SK-N-SH (cell line): ENCODE measurements around the gene TTC9B. TPM values are rescaled to one million over a fixed set of nuclear protein-coding genes. Genes with fewer than 3 reads are reported as not detected.

Source experiments
- CTCF ChIA-PET: fragments of 300-600, 350-600 bp; formaldehyde crosslinking; extraction: SDS; loops from one replicate; lab custom pipeline; 2021; lab: Yijun Ruan, JAX
- POLR2A ChIA-PET: fragments of 350-600 bp; sonication (Branson Sonifier 250); formaldehyde crosslinking; extraction: SDS; loops from one replicate; lab custom pipeline; 2020; ENCODE audit warnings: antibody characterized with exemption, inconsistent platforms; lab: Yijun Ruan, JAX
- DNase-seq: peaks from one replicate; pipeline ENCODE4 v3.0.0; 2012
- H2AFZ ChIP-seq: fragments of 200-600 bp; sonication (generic); 2 replicates; pipeline ENCODE4 v1.8.1; 2016; ENCODE audit warnings: antibody characterized with exemption, mild to moderate bottlenecking, low read depth
- H3F3A ChIP-seq: fragments of 200-600 bp; sonication (generic); replicated peaks from 2 replicates; pipeline ENCODE3; 2016; ENCODE audit warnings: antibody characterized with exemption, mild to moderate bottlenecking; ENCODE audit not compliant: insufficient read depth
- H3K27ac ChIP-seq, 2 experiments: fragments of 200-500 bp in 1 of 2; fragments of 200-600 bp in 1 of 2; sonication (Bioruptor generic) in 1 of 2; sonication (generic), shearing (Covaris generic) in 1 of 2; 2 replicates each; pipeline versions ENCODE4 v1.5.1 to v1.6.1; 2014 to 2016; ENCODE audit warnings: low read depth in 2 of 2, inconsistent platforms in 1 of 2, low read length in 1 of 2, mild to moderate bottlenecking in 1 of 2, mixed read lengths in 1 of 2
- H3K27me3 ChIP-seq: fragments of 200-600 bp; sonication (generic), shearing (Covaris generic); 2 replicates; pipeline ENCODE4 v1.6.1; 2016; ENCODE audit warnings: mixed run types; ENCODE audit not compliant: insufficient read depth
- H3K36me3 ChIP-seq, 2 experiments: fragments of 200-500 bp in 1 of 2; fragments of 200-600 bp in 1 of 2; sonication (Bioruptor generic) in 1 of 2; sonication (generic) in 1 of 2; replicated peaks in 1 of 2; 2 replicates each; pipeline versions ENCODE3 to v1.5.1; 2014 to 2016; ENCODE audit warnings: low read length in 1 of 2, mild to moderate bottlenecking in 1 of 2; ENCODE audit not compliant: insufficient read depth in 2 of 2, control insufficient read depth in 1 of 2
- H3K4me1 ChIP-seq, 2 experiments: fragments of 200-500 bp in 1 of 2; fragments of 200-600 bp in 1 of 2; sonication (Bioruptor generic) in 1 of 2; sonication (generic), shearing (Covaris generic) in 1 of 2; 2 replicates each; pipeline versions ENCODE4 v1.5.1 to v1.6.1; 2014 to 2016; ENCODE audit warnings: low read depth in 1 of 2, low read length in 1 of 2, mixed run types in 1 of 2; ENCODE audit not compliant: insufficient read depth in 2 of 2, control insufficient read depth in 1 of 2
- H3K4me2 ChIP-seq: fragments of 200-600 bp; sonication (generic), shearing (Covaris generic); 2 replicates; pipeline ENCODE4 v1.6.1; 2017; ENCODE audit warnings: mixed run types
- H3K4me3 ChIP-seq, 2 experiments: fragments of 200-500 bp in 1 of 2; fragments of 200-600 bp in 1 of 2; sonication (Bioruptor generic) in 1 of 2; sonication (generic), shearing (Covaris generic) in 1 of 2; 2 replicates each; pipeline versions ENCODE4 v1.5.1 to v1.8.1; 2014 to 2016; ENCODE audit warnings: low read depth in 2 of 2, inconsistent platforms in 1 of 2, low read length in 1 of 2, mild to moderate bottlenecking in 1 of 2, mixed read lengths in 1 of 2, moderate library complexity in 1 of 2
- H3K79me2 ChIP-seq: fragments of 200-600 bp; sonication (generic); 2 replicates; pipeline ENCODE4 v1.8.1; 2017; ENCODE audit warnings: mild to moderate bottlenecking; ENCODE audit not compliant: insufficient read depth
- H3K9ac ChIP-seq: fragments of 200-600 bp; sonication (generic); 2 replicates; pipeline ENCODE4 v1.6.1; 2017; ENCODE audit warnings: mixed run types
- H3K9me2 ChIP-seq: fragments of 200-600 bp; sonication (generic); 2 replicates; pipeline ENCODE4 v1.6.1; 2017; ENCODE audit warnings: mixed run types
- H3K9me3 ChIP-seq: fragments of 200-600 bp; sonication (generic); 2 replicates; pipeline ENCODE4 v1.6.1; 2017; ENCODE audit warnings: mixed run types, mild to moderate bottlenecking, moderate library complexity
- H4K20me1 ChIP-seq: fragments of 200-600 bp; sonication (generic); 2 replicates; pipeline ENCODE4 v1.6.1; 2017; ENCODE audit warnings: mild to moderate bottlenecking, mixed run types; ENCODE audit not compliant: insufficient read depth
- EZH2phosphoT487 ChIP-seq: fragments of 200-600 bp; sonication (generic); IDR thresholded peaks from 2 replicates; pipeline ENCODE4 v1.6.1; 2017; ENCODE audit warnings: low read depth, mixed run types, mild to moderate bottlenecking, antibody characterized with exemption, moderate library complexity, borderline replicate concordance
- IRF3 ChIP-seq: fragments of 150-350 bp; IDR thresholded peaks from 2 replicates; pipeline ENCODE4 v1.6.1; 2016; ENCODE audit warnings: mild to moderate bottlenecking, low read depth, low read length
- MEF2A ChIP-seq: IDR thresholded peaks from 2 replicates; pipeline ENCODE4 v1.4.0; 2012; ENCODE audit warnings: low read depth, borderline replicate concordance
- MXI1 ChIP-seq: IDR thresholded peaks from 2 replicates; pipeline ENCODE4 v1.6.1; 2012; ENCODE audit warnings: mild to moderate bottlenecking, low read depth, low read length, improper control_type of control experiment
- PBX3 ChIP-seq: IDR thresholded peaks from 2 replicates; pipeline ENCODE4; 2012
- SIN3A ChIP-seq: IDR thresholded peaks from 2 replicates; pipeline ENCODE4 v1.6.1; 2012; ENCODE audit warnings: low read depth, mild to moderate bottlenecking, low read length, moderate library complexity, borderline replicate concordance
- SMC3 ChIP-seq: IDR thresholded peaks from 2 replicates; pipeline ENCODE4 v1.6.1; 2012; ENCODE audit warnings: low read depth, low read length, improper control_type of control experiment
- TAF1 ChIP-seq: IDR thresholded peaks from 2 replicates; pipeline ENCODE4 v1.6.1; 2012; ENCODE audit warnings: low read depth, mild to moderate bottlenecking, low read length, moderate library complexity, borderline replicate concordance
- TEAD4 ChIP-seq: IDR thresholded peaks from 2 replicates; pipeline ENCODE4 v1.4.0; 2012; ENCODE audit warnings: mild to moderate bottlenecking, borderline replicate concordance; ENCODE audit not compliant: insufficient read depth
- USF2 ChIP-seq: fragments of 150-350 bp; IDR thresholded peaks from 2 replicates; pipeline ENCODE4 v1.6.1; 2017; ENCODE audit warnings: antibody characterized with exemption, low read length, low read depth, borderline replicate concordance
- ZBTB33 ChIP-seq: IDR thresholded peaks from 2 replicates; pipeline ENCODE4 v1.4.0; 2012; ENCODE audit warnings: low read depth, borderline replicate concordance
- WGBS: methylation state at CpG from one replicate; pipeline ENCODE4 v1.1.6; 2017; ENCODE audit warnings: low lambda C conversion rate; 5-methylcytosine and 5-hydroxymethylcytosine counted together
- polyA plus RNA-seq, 3 experiments: library from polyadenylated mRNA; depleted of rRNA; stranded (reverse); fragments of >200 nt; gene quantifications; 2 replicates each; pipeline ENCODE4 v1.2.3, GENCODE V29; 2012

The TTC9B gene
- polyA plus RNA-seq, 1 of the 3 experiments (the other 2 are of a cell fraction) = 0.30 TPM

- no peak for TF ChIP-seq TEAD4
- no peak for TF ChIP-seq EZH2phosphoT487
- TF ChIP-seq PBX3 = no peak
- no peak for TF ChIP-seq IRF3
- no peak for TF ChIP-seq SMC3
- TF ChIP-seq, all 33 proteins: peak for 0
Observed at GRCh38 chr19:40178756-40179155, 39.4 kb downstream of the TTC9B start (continued).

GRCh38 chr19:40177286-40178070 lies 40.7 kb downstream of the TTC9B start:
- Histone ChIP-seq H3K36me3 (no peaks in the 10 kb centered on the region), H3K27me3 (no peaks in the 10 kb centered on the region), H3K9ac (no peak overlapping the region), H3K9me2 (no peaks in the 10 kb centered on the region), H3F3A (no peaks in the 10 kb centered on the region), H2AFZ (no peak overlapping the region), H3K27ac (no peak overlapping the region), H3K4me2 (no peak overlapping the region)
- no peak for DNase-seq
- CTCF ChIA-PET = interaction anchor here (1.3 kb wide), 1 partner anchor 12 kb away, joined by 3 read pairs; no protein-coding TSS in a partner anchor
- 50% methylated on average over 5 of the region's 5 CpGs for WGBS
- TF ChIP-seq TAF1 (no peak), SIN3A (no peak), MXI1 (no peak), MEF2A (no peak), ZBTB33 (no peak), USF2 (no peak)
- TF ChIP-seq, all 33 proteins: peak for 0
- Histone ChIP-seq H3K79me2 (no peaks in the 10 kb centered on the region), H3K4me3 (no peak overlapping the region), H4K20me1 (no peaks in the 10 kb centered on the region), H3K4me1 (no peaks in the 10 kb centered on the region), H3K9me3 (no peaks in the 10 kb centered on the region)
- POLR2A ChIA-PET = no interaction called here
